Stimulated activated memory B cell treated with anti-CD40 and anti-IgM and Interleukin-4, amounts not matched to agents 10 μg/mL and 1 μg/mL and 100 μg/mL, for 72 hours (primary cell): ENCODE results near the gene GBE1.
"Not testable (repeated sequence)": the region's sequence is repeated elsewhere in the genome, so short reads cannot be mapped to it uniquely, and the experiment has no call there.

Experiments
- ATAC-seq: fragments of 150-1000 bp; cut with Tn5 transposase; 2 replicates; pipeline ENCODE4 v1.10.0; 2021
- H3K27ac Mint-ChIP-seq: one replicate; pipeline ENCODE4 v1.8.0; 2022; ENCODE audit warnings: mild to moderate bottlenecking, mixed read lengths
- H3K27me3 Mint-ChIP-seq: one replicate; pipeline ENCODE4 v1.8.0; 2022; ENCODE audit warnings: mixed read lengths
- H3K36me3 Mint-ChIP-seq: one replicate; pipeline ENCODE4 v1.8.0; 2022; ENCODE audit warnings: mixed read lengths
- H3K4me1 Mint-ChIP-seq: one replicate; pipeline ENCODE4 v1.8.0; 2022; ENCODE audit warnings: mixed read lengths
- H3K4me3 Mint-ChIP-seq: one replicate; pipeline ENCODE4 v1.8.0; 2022; ENCODE audit warnings: mild to moderate bottlenecking, moderate library complexity, mixed read lengths
- H3K9me3 Mint-ChIP-seq: one replicate; pipeline ENCODE4 v1.8.0; 2022; ENCODE audit warnings: mixed read lengths

The GBE1 gene

DNA sequence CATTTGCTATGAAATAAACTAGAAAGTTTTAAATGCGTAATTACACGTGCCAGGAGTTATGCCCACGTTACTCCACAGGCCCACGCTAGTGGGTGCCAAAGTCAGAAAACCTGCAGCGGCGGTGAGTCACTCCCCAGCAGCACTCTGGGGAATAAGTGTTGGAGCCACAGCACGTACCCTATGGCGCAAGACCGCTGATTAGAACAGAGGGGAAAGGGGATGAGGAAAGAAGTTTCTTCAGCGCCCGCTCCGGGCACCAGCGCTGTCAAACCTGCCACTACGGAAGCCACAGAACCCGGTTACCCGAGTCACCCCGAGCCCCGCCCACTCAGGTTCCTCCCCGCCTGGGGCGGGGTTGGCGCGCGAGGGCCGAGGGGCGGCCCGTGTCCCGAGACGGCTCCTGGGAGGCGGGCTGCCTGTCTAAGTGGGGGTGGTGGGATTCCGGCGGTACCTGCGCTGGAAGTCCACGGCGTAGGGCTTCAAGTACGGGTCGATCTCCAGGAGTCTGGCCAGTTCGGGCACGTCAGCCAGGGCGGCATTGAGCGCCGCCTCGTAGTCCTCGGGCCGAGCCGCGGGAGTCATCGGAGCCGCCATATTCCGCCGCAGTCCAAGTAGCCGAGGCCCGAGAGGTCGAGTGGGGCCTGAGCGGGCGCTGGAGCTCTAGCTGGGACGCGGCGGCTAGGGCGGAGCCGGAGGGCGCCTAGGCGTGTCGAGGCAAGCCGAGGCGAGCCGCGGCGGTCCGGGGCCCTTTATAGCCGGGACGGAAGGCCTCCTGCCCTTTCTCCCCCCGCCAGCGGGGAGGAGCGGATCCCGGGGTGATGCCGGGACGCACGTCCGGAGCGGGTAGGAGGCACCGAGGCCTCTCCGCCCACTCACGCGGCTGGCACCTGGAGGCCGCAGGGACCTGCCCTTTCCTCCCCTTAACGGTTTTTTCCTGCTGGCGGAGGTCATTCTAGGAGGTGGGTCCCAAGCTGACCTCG is at the start of gene GBE1:
Gene GBE1 (minus strand): TSS at position 722 of the 980 bp plus-strand sequence. CDS start 128 bp downstream, at position 594.
- H3K4me1 Mint-ChIP-seq: peaks cover 46% of the 10 kb centered on the region
- peaks cover 6% of the 10 kb centered on the region for H3K9me3 Mint-ChIP-seq
- peaks cover 31% of the 10 kb centered on the region for H3K36me3 Mint-ChIP-seq
- peak within 1 kb of the TSS; percentile 98 for H3K27ac Mint-ChIP-seq
- ATAC-seq: peak; percentile 96
- no peaks in the 10 kb centered on the region for H3K27me3 Mint-ChIP-seq
- peak within 1 kb of the TSS; percentile 97 for H3K4me3 Mint-ChIP-seq

DNA sequence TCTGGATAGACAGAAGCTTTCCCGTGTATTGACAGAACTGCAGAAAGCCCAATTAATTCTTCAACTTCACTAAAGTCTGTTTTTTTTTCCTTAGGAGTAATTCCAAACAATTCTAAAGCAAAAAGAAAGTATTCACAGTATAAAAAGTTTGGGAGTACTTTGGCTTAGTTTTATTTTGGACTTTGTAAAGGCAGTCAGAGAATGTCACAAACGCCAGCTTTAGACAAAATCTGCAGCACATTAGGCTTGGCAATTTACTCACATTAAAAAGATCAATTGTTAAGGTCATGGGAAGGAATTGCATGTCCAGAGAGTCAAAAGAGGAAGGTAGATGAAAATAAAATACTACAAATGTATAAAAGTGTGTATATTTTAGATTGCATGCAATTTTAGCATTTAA is 47.5 kb upstream of the GBE1 start:
- no peaks in the 10 kb centered on the region for H3K4me1 Mint-ChIP-seq
- H3K27me3 Mint-ChIP-seq: no peaks in the 10 kb centered on the region
- H3K4me3 Mint-ChIP-seq: no peak overlapping the region
- no peak overlapping the region for H3K27ac Mint-ChIP-seq
- no peak for ATAC-seq
- H3K36me3 Mint-ChIP-seq: no peaks in the 10 kb centered on the region
- no peaks in the 10 kb centered on the region for H3K9me3 Mint-ChIP-seq

DNA sequence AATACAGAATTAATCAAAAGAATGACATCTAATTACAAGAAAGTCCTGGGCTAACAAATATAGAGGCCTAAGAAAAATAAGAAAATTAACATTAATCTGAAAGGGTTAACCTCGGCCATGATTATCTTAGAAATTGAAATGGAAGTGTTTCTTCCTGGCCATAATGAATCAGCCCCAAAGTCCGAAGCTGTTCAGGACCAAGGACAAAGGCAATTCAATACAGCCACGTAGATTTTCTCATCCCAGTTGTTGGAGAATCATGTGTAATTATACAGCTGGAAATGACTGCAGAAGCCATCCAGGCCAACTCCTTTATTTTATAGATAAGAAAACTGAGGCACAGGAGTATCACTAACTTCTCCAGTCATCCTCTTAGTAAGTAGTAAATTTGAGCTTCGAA is 38.0 kb upstream of the GBE1 start:
- no peak for ATAC-seq
- Mint-ChIP-seq H3K36me3 (no peaks in the 10 kb centered on the region), H3K27ac (no peak overlapping the region), H3K4me3 (no peak overlapping the region), H3K27me3 (no peaks in the 10 kb centered on the region), H3K4me1 (no peaks in the 10 kb centered on the region), H3K9me3 (no peaks in the 10 kb centered on the region)

DNA sequence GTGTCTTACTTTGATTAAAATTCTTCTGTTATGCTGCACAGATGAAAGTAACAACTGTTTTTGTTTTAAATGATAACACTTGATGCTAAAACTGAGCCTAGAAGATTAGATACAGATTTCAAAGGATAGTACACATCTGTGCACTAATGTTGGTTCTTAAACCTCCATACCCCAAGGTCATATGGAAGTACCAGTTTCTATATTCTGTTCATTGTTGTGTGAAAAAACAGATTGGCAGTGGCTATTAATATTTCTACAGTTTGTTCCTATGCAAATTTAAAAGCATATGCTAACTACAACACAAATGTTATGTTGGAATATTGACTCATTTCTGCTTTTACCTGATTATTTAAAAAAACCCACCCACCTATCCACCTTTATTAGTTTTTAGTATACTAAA is 32.0 kb upstream of the GBE1 start:
- Mint-ChIP-seq H3K27me3 (no peaks in the 10 kb centered on the region), H3K36me3 (no peaks in the 10 kb centered on the region), H3K27ac (no peak overlapping the region), H3K9me3 (no peaks in the 10 kb centered on the region), H3K4me1 (peaks cover 3% of the 10 kb centered on the region), H3K4me3 (no peak overlapping the region)
- no peak for ATAC-seq

DNA sequence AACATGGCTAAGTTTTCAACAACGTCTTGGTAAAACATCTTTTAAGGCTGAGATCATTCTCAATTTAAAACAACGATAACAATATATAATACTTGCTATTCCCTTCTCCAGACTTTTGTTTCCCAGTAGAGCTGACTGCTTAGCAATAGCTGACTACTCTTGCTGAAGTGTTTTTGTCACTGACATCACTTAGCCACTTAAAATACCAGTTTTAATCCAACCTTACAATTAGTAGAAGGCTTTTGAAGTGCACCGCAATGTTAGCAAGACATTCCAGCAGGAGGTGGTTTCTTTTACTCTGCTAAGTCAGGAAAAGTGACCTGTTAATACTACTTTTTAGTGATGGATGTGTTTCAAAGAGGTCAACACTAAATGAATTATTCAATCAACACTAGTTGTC is 28.7 kb upstream of the GBE1 start:
- Mint-ChIP-seq H3K4me3 (no peak overlapping the region), H3K36me3 (no peaks in the 10 kb centered on the region), H3K9me3 (no peaks in the 10 kb centered on the region), H3K27me3 (no peaks in the 10 kb centered on the region), H3K4me1 (peaks cover 5% of the 10 kb centered on the region), H3K27ac (no peak overlapping the region)
- ATAC-seq: no peak

DNA sequence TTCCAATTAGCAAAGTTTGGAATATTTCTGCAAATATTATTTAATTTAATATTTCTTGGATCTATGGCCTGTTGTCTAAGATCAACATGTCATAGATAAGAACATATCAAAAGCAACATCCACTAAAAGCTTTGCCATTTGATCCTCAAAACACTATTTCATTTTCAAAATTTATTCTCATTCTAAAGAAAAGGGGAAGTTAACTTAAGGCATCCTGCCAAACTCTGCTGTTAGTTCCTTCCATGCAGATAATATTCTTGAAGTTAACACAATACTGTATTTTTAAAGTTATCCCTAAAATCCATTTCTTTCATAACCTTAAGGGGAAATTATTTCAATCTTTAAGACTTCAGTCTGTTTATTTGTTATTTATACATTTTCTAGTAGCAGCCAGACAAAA is 28.2 kb upstream of the GBE1 start:
- H3K4me3 Mint-ChIP-seq: no peak overlapping the region

DNA sequence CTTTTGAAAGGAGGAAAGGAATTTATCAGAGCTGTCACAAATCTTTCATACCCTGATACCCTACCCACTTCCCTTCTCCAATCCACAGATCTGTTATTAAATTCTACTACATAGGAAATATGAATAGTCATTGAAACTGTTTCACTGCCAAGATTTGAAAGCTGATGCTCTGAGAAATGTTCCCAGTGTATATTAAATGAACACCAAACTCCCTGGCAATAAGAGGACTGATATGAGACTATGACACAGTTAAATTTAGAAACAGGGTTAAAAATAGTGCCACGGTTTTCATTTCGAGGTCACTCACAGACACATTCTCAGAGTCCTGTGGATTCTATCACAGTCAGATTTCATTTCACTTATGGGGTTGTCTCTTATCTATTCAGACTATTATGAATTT is 27.2 kb upstream of the GBE1 start:
- Mint-ChIP-seq H3K9me3 (no peaks in the 10 kb centered on the region), H3K27ac (no peak overlapping the region), H3K4me1 (peaks cover 5% of the 10 kb centered on the region), H3K4me3 (no peak overlapping the region), H3K36me3 (no peaks in the 10 kb centered on the region), H3K27me3 (no peaks in the 10 kb centered on the region)
- ATAC-seq: no peak

More for the DNA sequence above, 28.2 kb upstream of the GBE1 start:
- Mint-ChIP-seq H3K4me1 (peaks cover 5% of the 10 kb centered on the region), H3K9me3 (no peaks in the 10 kb centered on the region), H3K27ac (no peak overlapping the region), H3K27me3 (no peaks in the 10 kb centered on the region), H3K36me3 (no peaks in the 10 kb centered on the region)
- ATAC-seq: no peak

DNA sequence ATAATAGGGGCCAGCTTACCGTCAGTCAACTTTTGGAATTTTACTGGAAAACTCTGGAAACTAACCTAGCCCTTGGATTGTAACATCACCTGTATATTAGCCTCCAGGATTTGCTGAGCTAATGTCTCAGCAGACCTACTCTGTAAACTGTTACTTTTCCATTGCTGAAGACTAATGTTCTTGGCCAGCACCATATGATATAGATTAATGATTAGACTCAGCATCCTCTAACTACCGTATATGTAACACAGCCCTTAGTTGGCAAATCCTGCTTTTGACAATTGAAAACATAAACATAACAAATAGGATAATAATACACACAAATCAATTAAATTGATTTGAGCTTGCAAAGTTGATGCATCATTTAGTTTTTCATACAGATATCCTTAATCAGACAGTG is 26.6 kb upstream of the GBE1 start:
- H3K9me3 Mint-ChIP-seq: no peaks in the 10 kb centered on the region
- no peak for ATAC-seq
- H3K4me3 Mint-ChIP-seq: no peak overlapping the region
- H3K27ac Mint-ChIP-seq: no peak overlapping the region
- H3K36me3 Mint-ChIP-seq: no peaks in the 10 kb centered on the region
- H3K4me1 Mint-ChIP-seq: peaks cover 6% of the 10 kb centered on the region
- no peaks in the 10 kb centered on the region for H3K27me3 Mint-ChIP-seq

DNA sequence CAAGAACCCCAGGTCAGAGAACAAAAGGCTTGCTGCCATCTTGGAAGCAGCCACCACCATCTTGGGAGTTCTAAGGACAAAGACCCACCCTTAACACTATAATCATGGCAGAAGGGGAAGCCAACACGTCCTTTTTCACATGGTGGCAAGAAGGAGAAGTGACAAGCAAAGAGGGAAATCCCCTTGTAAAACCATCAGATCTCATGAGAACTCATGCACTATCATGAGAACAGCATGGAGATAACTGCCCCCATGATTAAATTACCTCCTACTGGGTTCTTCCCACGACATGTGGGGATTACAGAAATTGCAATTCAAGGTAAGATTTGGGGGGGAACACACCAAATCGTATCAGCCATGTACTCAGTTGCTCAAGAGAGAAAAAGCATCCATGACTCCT is 21.1 kb upstream of the GBE1 start:
- peaks cover 25% of the 10 kb centered on the region for H3K4me1 Mint-ChIP-seq
- H3K9me3 Mint-ChIP-seq: peaks cover 7% of the 10 kb centered on the region
- peak overlapping the region; percentile 30 for H3K27ac Mint-ChIP-seq
- H3K4me3 Mint-ChIP-seq: no peak overlapping the region
- ATAC-seq: peak; percentile 78
- no peaks in the 10 kb centered on the region for H3K36me3 Mint-ChIP-seq
- no peaks in the 10 kb centered on the region for H3K27me3 Mint-ChIP-seq

DNA sequence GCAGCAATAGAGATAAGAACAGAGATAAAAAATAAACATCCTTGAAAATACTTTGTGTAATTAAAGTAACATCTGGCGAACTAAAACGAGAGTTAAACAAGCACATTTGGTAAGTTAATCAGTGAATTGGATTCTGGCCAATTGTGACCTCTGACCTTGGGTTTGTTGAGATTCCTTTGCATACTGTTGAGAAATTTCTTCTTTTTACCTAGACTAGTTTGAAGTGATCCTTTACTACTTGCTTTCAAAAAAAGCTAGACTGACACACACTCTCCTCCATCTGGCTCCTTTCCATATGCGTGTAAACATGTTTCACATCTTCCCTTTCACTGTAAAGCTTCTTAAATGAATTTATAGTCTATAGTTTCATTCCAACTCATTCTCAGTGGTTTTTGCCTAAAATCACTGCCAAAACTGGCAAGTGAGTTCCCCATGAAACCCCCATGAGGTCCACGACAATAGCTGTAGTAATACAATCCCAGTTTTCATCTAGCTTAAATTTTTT is 17.3 kb upstream of the GBE1 start:
- no peak for ATAC-seq
- H3K4me3 Mint-ChIP-seq: no peak overlapping the region
- H3K36me3 Mint-ChIP-seq: no peaks in the 10 kb centered on the region
- no peaks in the 10 kb centered on the region for H3K27me3 Mint-ChIP-seq
- peaks cover 7% of the 10 kb centered on the region for H3K9me3 Mint-ChIP-seq
- peaks cover 25% of the 10 kb centered on the region for H3K4me1 Mint-ChIP-seq
- no peak overlapping the region for H3K27ac Mint-ChIP-seq

DNA sequence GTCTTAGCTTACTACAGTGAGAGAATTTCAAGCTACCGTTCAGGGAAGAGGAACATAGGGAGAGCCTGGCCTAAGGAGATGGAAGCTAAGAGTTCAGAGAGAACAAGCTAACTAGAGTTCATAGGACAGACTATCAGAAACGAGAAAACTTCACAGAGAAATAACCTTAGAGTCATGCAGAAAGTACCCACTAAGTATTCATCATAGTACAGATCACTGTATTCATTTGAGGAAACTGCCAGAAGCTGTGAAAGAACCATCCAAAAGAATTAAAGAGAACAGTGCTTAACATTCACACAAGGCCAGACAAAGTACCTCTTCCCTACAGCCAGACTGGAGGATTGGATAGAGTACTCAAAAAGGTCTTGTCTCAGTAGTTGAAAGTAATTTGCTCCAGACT is 15.2 kb upstream of the GBE1 start:
- Mint-ChIP-seq H3K27me3 (peaks cover 5% of the 10 kb centered on the region), H3K9me3 (peaks cover 7% of the 10 kb centered on the region), H3K4me1 (peaks cover 14% of the 10 kb centered on the region), H3K27ac (no peak overlapping the region), H3K4me3 (no peak overlapping the region), H3K36me3 (no peaks in the 10 kb centered on the region)
- no peak for ATAC-seq

DNA sequence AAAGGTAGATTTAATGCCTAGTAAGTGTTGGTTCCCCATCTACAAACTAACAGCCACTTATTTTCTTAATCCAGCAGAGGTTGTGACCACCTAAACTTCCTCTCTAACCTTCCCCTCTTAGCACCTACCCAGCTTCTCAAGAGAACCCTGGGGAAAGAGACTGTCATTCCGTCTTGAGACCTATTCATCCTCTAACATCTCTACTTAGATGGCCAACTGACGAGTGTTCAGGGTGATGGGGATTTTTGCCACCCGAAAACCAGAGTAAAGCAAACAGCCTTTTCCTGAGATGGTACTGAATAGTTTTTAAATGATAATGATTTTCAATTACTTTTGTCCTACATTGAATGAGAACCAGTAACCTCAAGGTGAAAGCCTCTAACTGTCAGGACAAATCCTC is 9.3 kb upstream of the GBE1 start:
- H3K9me3 Mint-ChIP-seq: no peaks in the 10 kb centered on the region

DNA sequence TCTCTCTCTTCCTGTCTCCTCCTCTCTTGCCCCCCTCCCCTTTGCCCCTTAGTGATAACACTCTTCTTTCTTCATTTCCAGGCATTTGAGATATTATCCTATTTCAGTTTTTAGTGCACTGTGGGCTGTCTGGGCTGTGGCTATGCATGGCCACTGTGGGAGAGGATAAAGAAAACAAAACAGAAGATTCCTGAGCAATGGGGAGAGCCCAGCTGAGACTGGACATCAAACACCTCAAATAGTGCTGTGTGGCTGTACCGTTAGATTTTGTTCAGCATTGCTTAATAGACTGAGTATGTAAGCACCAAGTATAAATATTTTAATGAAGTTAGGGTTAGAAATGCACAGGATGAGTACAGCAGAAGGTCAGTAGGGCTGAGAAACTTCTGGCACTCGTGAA is 7.9 kb upstream of the GBE1 start:
- peaks cover 9% of the 10 kb centered on the region for H3K4me1 Mint-ChIP-seq
- H3K36me3 Mint-ChIP-seq: no peaks in the 10 kb centered on the region
- H3K9me3 Mint-ChIP-seq: no peaks in the 10 kb centered on the region
- ATAC-seq: no peak
- peaks cover 21% of the 10 kb centered on the region for H3K27me3 Mint-ChIP-seq
- no peak overlapping the region for H3K4me3 Mint-ChIP-seq
- H3K27ac Mint-ChIP-seq: no peak overlapping the region

More for the DNA sequence above, 9.3 kb upstream of the GBE1 start:
- no peak overlapping the region for H3K4me3 Mint-ChIP-seq
- H3K36me3 Mint-ChIP-seq: no peaks in the 10 kb centered on the region
- H3K27me3 Mint-ChIP-seq: peaks cover 21% of the 10 kb centered on the region
- H3K27ac Mint-ChIP-seq: no peak overlapping the region
- ATAC-seq: no peak
- H3K4me1 Mint-ChIP-seq: no peaks in the 10 kb centered on the region

DNA sequence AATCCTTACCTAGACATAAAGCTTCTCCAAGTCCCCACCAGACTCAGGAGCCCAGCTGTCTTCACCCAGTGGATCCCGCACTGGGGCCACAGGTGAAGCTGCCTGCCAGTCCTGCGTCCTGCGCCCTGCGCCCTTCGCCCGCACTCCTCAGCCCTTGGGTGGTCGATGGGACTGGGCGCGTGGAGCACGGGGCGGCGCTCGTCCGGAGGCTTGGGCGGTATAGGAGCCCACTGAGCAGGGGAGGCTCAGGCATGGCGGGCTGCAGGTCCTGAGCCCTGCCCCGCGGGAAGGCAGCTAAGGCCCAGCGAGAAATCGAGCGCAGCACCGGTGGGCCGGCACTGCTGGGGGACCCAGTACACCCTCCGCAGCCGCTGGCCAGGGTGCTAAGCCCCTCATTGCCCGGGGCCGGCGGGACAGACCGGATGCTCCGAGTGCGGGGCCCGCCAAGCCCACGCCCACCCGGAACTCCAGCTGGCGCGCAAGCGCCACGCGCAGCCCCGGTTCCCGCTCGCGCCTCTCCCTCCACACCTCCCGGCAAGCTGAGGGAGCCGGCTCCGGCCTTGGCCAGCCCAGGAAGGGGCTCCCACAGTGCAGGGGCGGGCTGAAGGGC is 5.9 kb upstream of the GBE1 start:
- H3K4me1 Mint-ChIP-seq, H3K4me3 Mint-ChIP-seq, H3K36me3 Mint-ChIP-seq, H3K9me3 Mint-ChIP-seq, ATAC-seq, H3K27ac Mint-ChIP-seq: not testable (repeated sequence)
- H3K27me3 Mint-ChIP-seq: peaks cover 21% of the 10 kb centered on the region

DNA sequence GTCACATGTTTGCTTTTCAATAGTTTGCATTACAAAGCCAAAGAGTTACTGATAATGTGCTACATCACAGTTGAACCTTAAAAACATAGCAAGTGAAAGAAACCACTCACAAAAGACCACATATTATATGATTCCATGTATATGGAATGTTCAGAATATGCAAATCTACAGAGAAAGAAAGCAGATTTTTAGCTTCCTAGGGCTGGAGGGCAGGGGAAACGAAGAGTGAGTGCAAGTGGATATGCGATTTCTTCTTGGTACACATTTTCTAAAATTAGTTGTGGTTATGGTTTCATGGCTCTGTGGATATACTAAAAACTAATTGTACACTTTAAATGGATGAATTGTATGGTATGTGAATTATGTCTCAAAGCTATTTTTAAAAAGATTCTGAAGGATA is 4.0 kb upstream of the GBE1 start:
- ATAC-seq: no peak
- Mint-ChIP-seq H3K36me3 (no peaks in the 10 kb centered on the region), H3K27ac (no peak overlapping the region), H3K4me3 (no peak overlapping the region), H3K9me3 (no peaks in the 10 kb centered on the region), H3K4me1 (peaks cover 21% of the 10 kb centered on the region), H3K27me3 (peaks cover 4% of the 10 kb centered on the region)

DNA sequence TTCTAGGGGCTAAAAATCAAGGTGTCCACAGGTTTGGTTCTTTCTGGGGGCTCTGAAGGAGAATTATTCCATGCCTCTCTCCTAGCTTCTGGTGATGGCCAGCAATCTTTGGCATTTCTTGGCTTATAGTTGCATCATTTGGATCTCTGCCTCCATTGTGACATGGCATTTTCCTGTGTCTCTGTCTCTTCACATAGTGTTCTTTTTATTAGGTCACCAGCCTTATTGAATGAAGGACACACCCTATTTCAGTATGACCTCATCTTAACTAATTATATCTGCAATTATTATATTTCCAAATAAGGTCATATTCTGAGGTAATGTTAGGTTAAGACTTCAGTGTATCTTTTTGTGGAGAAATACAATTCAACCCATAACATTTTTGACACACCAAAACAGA is 3.2 kb upstream of the GBE1 start:
- Mint-ChIP-seq H3K27me3 (no peaks in the 10 kb centered on the region), H3K4me1 (peaks cover 28% of the 10 kb centered on the region), H3K36me3 (no peaks in the 10 kb centered on the region), H3K9me3 (no peaks in the 10 kb centered on the region), H3K27ac (no peak overlapping the region), H3K4me3 (no peak overlapping the region)
- no peak for ATAC-seq
